Stimulated activated CD8-positive, alpha-beta memory T cell treated with anti-CD3 and anti-CD28 coated beads, Interleukin-2, amount 100 ng/mL, for 48 hours (primary cell): Measurements from ENCODE around the gene CRHR1.

Source experiments
- DNase-seq, 2 donors: peaks; one replicate each; pipeline ENCODE4 v3.0.0-alpha.2; 2020; ENCODE audit warnings: low read depth in 2 of 2

The CRHR1 gene

DNA sequence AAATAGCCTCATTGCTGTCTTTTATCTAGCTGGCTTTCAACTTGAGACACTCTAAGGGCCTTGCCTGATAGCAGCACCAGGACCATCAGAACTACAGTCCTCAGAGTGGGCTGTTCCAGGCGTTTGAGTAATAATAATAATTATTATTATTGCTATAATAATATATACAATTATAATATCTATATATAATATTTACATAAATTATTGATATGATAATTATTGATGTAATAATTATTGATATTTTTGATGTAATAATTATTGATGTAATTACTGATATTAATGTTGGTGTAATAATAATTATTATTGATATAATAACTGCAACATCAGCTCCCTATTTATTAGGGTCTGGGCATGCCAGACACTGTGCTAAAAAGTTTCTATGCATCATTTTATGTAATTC is 25.6 kb upstream of the CRHR1 start:
- DNase-seq, result no peak

DNA sequence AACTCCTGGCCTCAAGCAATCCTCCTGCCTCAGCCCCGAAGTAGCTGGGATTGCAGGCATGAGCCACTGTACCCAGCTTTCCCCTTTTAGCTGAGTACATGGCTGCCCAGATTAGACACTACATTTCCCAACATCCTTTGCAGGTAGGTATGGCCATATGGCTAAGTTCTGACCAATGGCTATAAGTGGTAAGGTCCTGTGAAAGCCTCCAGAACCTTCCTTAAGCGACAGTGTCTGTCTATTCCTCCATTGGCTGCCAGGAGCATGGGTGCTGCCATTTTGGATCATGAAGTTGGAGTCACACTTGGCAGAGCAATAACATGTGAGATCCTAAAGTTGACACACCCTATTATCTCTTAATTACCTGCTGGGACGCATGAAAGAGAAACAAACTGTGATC is 24.4 kb upstream of the CRHR1 start:
- no peak for DNase-seq

GRCh38 chr17:45761957-45762565 is 22.1 kb upstream of the CRHR1 start:
- no peak for DNase-seq

GRCh38 chr17:45763182-45763581 is 20.9 kb upstream of the CRHR1 start:
- no peak for DNase-seq

- no peak for DNase-seq
Measured at GRCh38 chr17:45764479-45764878, 19.6 kb upstream of the CRHR1 start.

- DNase-seq, result no peak
Measured at GRCh38 chr17:45768000-45768399, 16.1 kb upstream of the CRHR1 start.

DNA sequence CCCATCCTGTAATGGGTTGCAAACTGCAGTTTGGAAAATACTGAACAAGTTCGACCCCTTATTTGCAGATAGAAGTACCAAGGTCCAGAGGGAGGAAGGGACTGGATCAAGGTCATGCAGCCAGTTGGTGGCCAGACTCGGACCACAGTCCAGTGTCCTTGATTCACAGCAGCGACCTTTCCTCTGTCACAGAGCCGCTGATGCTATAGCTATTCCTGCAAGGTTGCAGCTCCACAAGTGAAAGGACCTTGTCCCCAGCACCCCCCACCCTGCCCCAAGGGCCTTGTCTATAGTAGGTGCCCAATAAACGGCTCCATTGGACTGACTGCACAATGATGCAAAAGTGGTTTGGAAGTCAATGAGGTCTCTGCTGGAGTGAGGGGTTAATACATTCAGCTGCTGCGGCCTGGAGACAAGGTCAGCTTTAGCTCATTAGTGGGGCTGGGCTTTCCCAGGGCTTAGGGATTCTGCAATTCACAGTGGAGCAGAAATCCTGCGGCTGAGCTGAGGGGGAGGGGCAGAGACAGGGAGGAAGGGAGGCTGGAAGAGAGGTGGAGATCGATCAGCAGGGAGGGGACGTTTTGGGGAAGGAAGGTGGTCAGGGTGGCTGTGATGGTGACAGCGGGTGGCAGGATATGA is 13.4 kb upstream of the CRHR1 start:
- no peak for DNase-seq

DNA sequence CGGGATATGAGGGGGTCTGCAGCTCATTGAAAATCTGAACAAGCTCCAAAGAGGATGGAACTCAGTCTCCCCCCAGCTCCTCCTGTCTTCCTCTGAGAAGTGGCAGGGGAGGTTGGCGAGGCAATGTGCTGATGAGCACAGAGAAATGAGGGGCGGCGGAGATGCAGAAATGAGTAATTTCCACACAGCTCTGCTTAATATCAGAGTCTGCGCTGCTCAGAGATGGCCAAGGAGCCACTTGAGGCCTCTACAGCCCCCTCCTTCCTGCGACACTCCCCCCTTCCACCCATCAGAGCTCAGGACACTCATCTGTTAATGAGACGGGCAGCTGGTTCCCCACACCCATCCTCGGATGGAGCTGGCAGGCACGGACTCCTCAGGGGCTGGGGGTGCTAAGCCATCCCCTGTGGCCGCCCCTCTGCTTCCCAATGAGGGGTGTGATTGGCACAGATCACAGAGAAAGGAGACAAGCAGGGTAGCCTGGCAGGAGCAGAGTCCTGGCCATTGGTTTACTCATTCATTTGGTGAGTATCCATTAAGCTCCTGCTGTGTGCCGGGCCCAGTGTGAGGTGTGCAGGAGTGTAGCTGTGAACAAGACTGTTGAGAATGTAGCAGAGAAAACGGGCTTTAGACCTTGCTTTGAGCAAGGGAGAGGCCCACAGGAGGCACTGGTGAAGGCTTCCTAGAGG is 12.7 kb upstream of the CRHR1 start:
- no peak for DNase-seq

DNA sequence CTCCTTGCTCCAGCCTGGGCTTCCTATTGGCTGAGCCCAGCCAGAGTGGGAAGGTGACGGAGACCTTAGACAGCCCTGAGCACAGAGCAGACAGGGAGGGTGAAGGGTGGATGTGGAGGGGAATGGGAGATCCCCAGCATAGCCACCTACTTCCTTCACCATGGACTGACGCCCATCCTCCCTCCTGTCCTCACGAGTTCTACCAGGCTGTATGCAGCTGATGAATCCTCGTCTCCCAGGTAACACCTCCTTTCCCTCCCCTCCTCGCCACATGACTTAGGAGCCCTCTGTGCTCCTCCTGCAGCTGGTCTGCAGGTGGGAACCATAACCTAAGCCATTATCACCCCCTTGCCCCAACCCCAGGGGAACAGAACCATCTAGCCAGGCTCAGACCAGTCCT is 9.0 kb upstream of the CRHR1 start:
- no peak for DNase-seq

- DNase-seq, result no peak
Measured at GRCh38 chr17:45775576-45776011, 8.5 kb upstream of the CRHR1 start.

GRCh38 chr17:45776896-45777295 is 7.2 kb upstream of the CRHR1 start:
- DNase-seq, result no peak

DNA sequence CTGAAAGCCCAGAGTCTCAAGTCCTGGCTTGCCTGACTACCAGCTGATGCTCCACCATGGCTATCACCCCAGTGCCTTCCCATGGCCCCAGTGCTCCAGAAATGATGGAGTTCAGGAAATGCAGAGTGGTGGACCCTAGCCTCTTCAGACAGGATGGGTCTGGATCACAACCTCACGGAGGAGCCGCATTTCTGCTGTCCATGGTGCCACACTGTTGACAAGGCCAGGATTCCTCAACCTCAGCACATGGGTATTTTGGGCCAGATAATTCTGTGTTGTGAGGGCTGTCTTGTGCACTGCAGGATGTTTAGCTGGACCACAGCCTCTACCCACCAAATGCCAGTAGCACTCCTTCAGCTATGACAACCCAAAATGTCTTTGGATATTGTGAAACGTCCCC is 6.7 kb upstream of the CRHR1 start:
- no peak for DNase-seq

DNA sequence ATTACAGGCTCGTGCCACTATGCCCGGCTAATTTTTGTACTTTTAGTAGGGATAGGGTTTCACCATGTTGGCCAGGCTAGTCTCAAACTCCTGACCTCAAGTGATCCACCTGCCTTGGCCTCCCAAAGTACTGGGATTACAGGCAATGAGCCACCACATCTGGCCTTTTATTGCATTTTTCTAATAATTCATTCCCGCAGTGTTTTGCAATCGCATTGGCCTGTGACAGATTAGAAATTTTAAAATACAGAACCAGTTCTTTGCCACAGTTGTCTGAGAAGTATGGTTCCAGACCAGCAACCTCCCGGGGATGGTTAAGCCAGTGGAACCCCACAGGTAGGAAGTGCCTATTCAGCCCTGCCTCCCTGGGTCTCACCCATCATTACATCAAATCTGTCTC is 3.2 kb upstream of the CRHR1 start:
- no peak for DNase-seq

DNA sequence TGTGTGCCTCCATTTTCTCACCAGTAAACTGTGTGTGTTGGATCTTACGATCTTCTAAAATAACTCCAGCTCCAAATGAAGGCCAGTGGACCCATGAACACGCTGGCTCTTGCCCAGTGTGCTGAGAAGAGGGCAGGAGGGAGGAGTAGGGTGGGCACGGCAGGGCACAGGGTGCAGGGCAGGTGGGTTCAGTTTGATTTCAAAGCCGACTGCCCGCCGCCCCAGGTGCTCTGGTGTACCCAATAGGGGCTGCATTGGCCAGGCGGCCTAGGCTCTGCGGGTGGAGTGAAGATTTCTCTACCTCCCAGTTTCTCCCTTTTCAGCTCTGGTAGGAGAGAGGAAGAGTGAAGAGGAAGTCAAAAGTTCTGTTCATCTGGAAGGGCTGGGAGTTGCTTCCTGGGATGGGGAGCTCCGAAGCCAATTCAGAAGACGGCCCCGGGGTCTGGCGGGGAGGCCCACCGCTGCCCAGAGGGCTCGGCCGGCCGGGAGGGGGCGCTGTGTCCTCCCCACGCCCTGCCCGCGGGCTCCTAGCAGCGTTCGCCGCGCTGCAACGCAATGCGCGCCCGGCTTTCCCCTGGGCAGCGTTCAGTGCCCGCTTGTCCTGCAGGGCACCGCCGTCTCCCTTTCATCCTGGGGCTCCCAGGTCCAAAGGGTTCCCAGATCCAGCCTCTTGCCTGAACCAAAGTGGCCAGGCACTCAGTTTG is 1.1 kb upstream of the CRHR1 start:
- peak; percentile 43 for DNase-seq

GRCh38 chr17:45783593-45784292 is 377 bp upstream of the CRHR1 start:
- DNase-seq, result no peak

DNA sequence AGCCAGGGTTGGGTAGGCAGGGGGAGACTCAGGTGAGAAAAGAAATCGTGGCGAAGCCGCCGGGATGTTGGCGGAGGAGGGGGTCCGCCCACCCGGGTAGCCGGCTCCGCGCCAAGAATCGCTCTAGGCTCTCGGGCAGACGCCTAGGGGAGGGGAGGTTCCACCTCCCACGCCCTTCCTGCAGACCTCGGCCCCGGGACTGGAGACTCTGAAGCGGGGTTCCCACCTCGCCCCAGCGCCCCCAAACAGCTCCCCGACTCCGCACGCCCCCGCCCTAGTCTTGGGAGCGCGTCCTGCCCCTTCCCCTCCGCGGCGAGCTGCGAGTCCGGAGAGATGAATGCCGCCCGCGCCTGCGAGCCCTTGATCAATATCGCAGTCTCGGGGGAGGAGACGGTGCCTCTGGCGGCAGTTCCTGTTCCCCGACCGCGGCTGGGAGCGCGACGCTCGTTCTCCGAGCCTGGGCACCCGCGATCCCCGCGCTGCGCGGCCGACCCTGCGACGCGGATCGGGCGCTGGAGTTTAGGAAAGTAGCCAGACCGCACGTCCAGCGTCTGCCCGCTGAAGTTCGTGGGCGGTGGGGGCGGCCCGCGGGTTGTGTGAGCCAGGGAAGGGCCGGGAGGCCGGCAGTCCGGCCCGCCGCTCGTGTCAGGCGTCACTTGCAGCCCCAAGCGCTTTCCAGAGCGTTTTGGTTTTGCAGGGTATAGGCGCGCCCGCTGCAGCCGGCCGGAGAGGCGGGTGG is 790 bp downstream of the CRHR1 start:
- DNase-seq, result peak in 1 of 2 donors; percentile 28

GRCh38 chr17:45785480-45786193 is 1.5 kb downstream of the CRHR1 start:
- DNase-seq, result no peak

- DNase-seq, result no peak
Measured at GRCh38 chr17:45786349-45786748, 2.2 kb downstream of the CRHR1 start.

- DNase-seq, result no peak
Measured at GRCh38 chr17:45787044-45787443, 2.9 kb downstream of the CRHR1 start.

DNA sequence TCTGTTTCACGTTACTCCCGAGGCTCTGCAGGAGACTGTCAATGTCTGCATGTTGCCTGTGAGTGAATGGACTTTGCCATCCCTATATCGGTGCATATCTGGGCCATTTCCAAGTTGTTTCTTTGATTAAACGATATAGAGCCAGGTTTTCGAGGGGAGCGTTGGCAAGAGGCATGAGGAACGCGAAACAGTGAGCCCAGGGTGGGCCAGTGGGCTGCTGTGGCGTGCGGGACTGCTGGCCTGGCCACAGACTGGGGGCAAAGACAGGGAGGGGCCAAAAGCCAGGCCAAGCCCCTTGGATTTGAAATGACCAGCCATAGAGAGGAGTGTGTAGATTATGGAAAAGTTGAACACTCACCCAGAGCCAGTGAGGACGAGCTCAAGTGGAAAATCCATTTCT is 3.5 kb downstream of the CRHR1 start:
- no peak for DNase-seq

GRCh38 chr17:45788057-45788456 is 3.9 kb downstream of the CRHR1 start:
- DNase-seq, result no peak
